ENCODE measurements around the gene C11orf68.

DNA sequence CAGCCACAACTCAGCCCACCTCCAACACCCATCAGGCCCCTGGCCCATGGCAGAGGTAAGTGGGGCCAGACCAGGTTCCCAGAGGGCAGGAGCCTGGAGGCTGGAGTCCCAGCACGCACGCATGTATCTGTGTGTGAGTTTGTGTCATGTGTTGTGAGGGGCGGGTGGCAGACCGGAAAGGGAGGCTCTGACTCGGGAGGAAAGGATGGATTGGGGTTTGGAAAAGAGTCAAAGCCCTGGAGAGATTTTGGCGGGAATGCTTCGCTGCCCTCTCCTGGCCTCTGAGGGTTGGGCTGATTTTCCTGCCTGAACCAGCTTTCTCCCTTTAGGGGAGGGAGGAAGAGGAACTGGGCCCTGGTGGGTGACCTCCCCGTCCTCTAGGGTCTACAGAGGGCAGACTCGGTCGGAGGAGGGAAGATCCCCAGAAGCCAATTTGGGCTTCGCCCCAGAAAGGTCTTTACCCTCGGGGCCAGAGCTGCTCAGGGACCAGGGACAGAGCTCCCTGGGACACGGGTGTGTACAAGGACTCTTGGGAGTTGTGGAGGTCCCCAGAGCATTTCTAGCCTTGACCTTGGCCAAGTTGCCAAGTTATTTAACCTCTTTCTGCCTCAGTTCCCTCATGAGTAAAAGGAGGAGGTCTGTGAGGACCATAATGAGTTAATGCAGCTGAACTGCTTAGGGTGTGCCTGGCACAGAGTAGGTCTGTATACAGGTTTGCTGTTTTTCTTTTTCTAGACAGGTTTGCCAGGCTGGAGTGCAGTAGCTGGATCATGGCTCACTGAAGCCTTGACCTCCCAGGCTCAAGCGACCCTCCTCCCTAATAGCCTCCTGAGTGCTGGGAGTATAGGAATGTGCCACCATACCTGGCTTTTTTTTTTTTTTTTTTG, 6.9 kb downstream of the C11orf68 start:
- peak in 3 of 6 experiments; percentile 20 to 34 (median 34) for TF ChIP-seq CTCF (IDR thresholded peaks at IDR 0.05)
- peak in 1 of 4 donors; percentile 21 for TF ChIP-seq POLR2A (IDR thresholded peaks at IDR 0.05)
